ENCODE measurements around the gene SOWAHC.

SOWAHC gene

DNA sequence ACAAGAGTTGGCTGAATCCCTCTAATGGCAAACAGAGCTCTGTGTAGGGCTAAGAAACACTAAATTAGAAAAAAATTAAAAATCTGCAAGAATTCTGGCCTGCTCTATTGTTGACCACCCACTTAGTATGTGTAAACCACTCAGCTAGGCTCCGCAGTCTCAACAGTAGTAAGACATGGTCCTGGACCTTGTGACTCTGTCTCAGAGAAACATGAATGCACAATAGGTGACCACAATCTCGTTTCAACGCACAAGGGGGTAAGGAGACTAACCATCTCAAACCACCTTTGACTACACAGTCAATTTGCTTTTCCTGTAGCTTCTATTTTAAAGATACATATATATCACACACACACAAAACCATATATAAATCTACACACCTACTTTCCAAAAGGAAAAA is 16.9 kb upstream of the SOWAHC start:
- H3K27ac ChIP-seq (ENCODE audit: low read depth in 2 of 2, low read length in 2 of 2): no peak overlapping the region
- H3K27me3 ChIP-seq (ENCODE audit: control insufficient read depth in 2 of 2, insufficient read depth in 2 of 2, low read length in 2 of 2): no peaks in the 10 kb centered on the region
- no peaks in the 10 kb centered on the region for H3K4me1 ChIP-seq (ENCODE audit: control insufficient read depth in 2 of 2, insufficient read depth in 2 of 2, low read length in 2 of 2)
- no peak overlapping the region for H3K4me3 ChIP-seq (ENCODE audit: low read length in 2 of 2)
- no peak overlapping the region for H3K9ac ChIP-seq (ENCODE audit: low read depth in 1 of 2, low read length in 2 of 2)
- H3K36me3 ChIP-seq (ENCODE audit: control insufficient read depth in 2 of 2, insufficient read depth in 2 of 2, low read length in 2 of 2): no peaks in the 10 kb centered on the region
- H3K9me3 ChIP-seq (ENCODE audit: control insufficient read depth in 2 of 2, low read length in 2 of 2): no peaks in the 10 kb centered on the region

GRCh38 chr2:109601783-109602182 is 12.4 kb upstream of the SOWAHC start:
- Histone ChIP-seq H3K9ac (ENCODE audit: low read depth in 1 of 2, low read length in 2 of 2) (no peak overlapping the region), H3K4me3 (ENCODE audit: low read length in 2 of 2) (no peak overlapping the region), H3K27ac (ENCODE audit: low read depth in 2 of 2, low read length in 2 of 2) (no peak overlapping the region), H3K4me1 (ENCODE audit: control insufficient read depth in 2 of 2, insufficient read depth in 2 of 2, low read length in 2 of 2) (no peaks in the 10 kb centered on the region), H3K9me3 (ENCODE audit: control insufficient read depth in 2 of 2, low read length in 2 of 2) (no peaks in the 10 kb centered on the region), H3K27me3 (ENCODE audit: control insufficient read depth in 2 of 2, insufficient read depth in 2 of 2, low read length in 2 of 2) (no peaks in the 10 kb centered on the region), H3K36me3 (ENCODE audit: control insufficient read depth in 2 of 2, insufficient read depth in 2 of 2, low read length in 2 of 2) (no peaks in the 10 kb centered on the region)

DNA sequence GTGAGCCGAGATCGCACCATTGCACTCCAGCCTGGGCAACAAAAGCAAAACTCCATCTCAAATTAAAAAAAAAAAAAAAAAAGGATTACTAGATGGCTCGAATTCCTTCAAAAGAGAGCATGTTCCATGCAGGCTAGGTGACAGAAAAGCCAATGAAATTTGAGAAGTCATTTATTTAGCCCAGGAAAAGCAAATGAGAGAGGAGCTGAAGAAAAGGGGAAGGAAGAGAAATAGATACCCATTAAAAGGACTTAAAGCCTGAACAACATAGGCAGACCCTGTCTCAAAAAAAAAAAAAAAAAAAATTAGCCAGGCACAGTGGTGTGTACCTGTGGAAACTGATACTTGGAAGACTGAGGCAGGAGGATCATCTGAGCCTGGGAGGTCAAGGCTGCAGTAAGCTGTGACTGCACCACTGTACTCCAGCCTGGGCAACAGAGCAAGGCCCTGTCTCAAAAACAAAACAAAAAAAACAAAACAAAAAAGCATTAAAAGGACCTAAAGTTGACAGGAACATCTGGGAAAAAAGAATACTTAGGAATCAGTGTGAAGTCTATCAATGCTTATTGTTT is 11.5 kb upstream of the SOWAHC start:
- Histone ChIP-seq H3K27ac (ENCODE audit: low read depth in 2 of 2, low read length in 2 of 2) (no peak overlapping the region), H3K9ac (ENCODE audit: low read depth in 1 of 2, low read length in 2 of 2) (no peak overlapping the region), H3K4me3 (ENCODE audit: low read length in 2 of 2) (no peak overlapping the region), H3K4me1 (ENCODE audit: control insufficient read depth in 2 of 2, insufficient read depth in 2 of 2, low read length in 2 of 2) (no peaks in the 10 kb centered on the region), H3K36me3 (ENCODE audit: control insufficient read depth in 2 of 2, insufficient read depth in 2 of 2, low read length in 2 of 2) (no peaks in the 10 kb centered on the region), H3K27me3 (ENCODE audit: control insufficient read depth in 2 of 2, insufficient read depth in 2 of 2, low read length in 2 of 2) (no peaks in the 10 kb centered on the region), H3K9me3 (ENCODE audit: control insufficient read depth in 2 of 2, low read length in 2 of 2) (no peaks in the 10 kb centered on the region)

DNA sequence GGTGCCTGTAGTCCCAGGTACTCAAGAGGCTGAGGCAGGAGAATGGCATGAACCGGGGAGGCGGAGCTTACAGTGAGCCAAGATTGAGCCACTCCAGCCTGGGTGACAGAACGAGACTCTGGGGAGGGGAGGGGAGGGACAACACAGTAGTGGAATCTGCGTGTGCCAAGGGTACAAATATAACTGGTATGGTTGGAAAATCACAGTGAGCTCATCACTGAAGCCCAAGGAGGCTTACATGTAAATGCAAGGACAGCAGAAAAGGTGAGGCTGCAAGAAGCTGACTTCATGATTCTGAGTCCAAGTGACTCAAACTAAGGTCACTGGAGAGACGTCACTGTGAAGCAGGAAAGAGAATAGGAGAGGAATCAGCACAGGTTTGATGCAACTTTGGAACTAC is 9.6 kb upstream of the SOWAHC start:
- Histone ChIP-seq H3K36me3 (ENCODE audit: control insufficient read depth in 2 of 2, insufficient read depth in 2 of 2, low read length in 2 of 2) (no peaks in the 10 kb centered on the region), H3K27me3 (ENCODE audit: control insufficient read depth in 2 of 2, insufficient read depth in 2 of 2, low read length in 2 of 2) (no peaks in the 10 kb centered on the region), H3K4me1 (ENCODE audit: control insufficient read depth in 2 of 2, insufficient read depth in 2 of 2, low read length in 2 of 2) (no peaks in the 10 kb centered on the region), H3K9ac (ENCODE audit: low read depth in 1 of 2, low read length in 2 of 2) (no peak overlapping the region), H3K27ac (ENCODE audit: low read depth in 2 of 2, low read length in 2 of 2) (no peak overlapping the region), H3K4me3 (ENCODE audit: low read length in 2 of 2) (no peak overlapping the region), H3K9me3 (ENCODE audit: control insufficient read depth in 2 of 2, low read length in 2 of 2) (no peaks in the 10 kb centered on the region)

- Histone ChIP-seq H3K27ac (ENCODE audit: low read depth in 2 of 2, low read length in 2 of 2) (no peak overlapping the region), H3K9me3 (ENCODE audit: control insufficient read depth in 2 of 2, low read length in 2 of 2) (no peaks in the 10 kb centered on the region), H3K27me3 (ENCODE audit: control insufficient read depth in 2 of 2, insufficient read depth in 2 of 2, low read length in 2 of 2) (no peaks in the 10 kb centered on the region), H3K36me3 (ENCODE audit: control insufficient read depth in 2 of 2, insufficient read depth in 2 of 2, low read length in 2 of 2) (no peaks in the 10 kb centered on the region), H3K9ac (ENCODE audit: low read depth in 1 of 2, low read length in 2 of 2) (no peak overlapping the region), H3K4me1 (ENCODE audit: control insufficient read depth in 2 of 2, insufficient read depth in 2 of 2, low read length in 2 of 2) (peaks cover 4 to 7% of the 10 kb centered on the region in 2 donors), H3K4me3 (ENCODE audit: low read length in 2 of 2) (no peak overlapping the region)
Observed at GRCh38 chr2:109607766-109608165, 6.4 kb upstream of the SOWAHC start.

- peaks cover 4 to 7% of the 10 kb centered on the region in 2 donors for H3K4me1 ChIP-seq (ENCODE audit: control insufficient read depth in 2 of 2, insufficient read depth in 2 of 2, low read length in 2 of 2)
- H3K4me3 ChIP-seq (ENCODE audit: low read length in 2 of 2): no peak overlapping the region
- no peak overlapping the region for H3K27ac ChIP-seq (ENCODE audit: low read depth in 2 of 2, low read length in 2 of 2)
Observed at GRCh38 chr2:109609352-109610024, 4.7 kb upstream of the SOWAHC start.

DNA sequence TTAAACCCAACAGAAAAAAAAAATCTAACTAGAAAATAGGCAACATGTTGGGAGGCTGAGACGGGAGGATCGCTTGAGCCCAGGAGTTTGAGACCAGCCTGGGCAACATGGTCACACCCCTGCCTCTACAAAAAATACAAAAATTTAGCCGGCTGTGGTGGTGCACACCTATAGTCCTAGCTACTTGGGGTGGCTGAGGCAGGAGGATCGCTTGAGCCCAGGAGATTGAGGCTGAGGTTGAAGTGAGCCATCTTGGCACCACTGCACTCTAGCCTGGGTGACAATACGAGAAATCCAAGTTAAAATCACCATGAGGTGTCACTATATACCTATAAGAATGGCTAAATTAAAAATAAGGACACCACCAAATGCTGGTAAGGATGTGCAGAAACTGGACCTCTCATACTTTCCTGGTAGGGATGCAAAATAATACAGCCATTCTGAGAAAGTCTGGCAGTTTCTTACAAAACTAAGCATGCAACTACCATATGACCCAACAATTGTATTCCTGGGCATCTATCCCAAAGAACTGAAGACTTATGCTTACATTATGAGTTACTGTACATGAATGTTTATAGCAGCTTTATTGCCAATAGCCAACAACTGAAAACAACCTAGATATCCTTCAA is 2.6 kb upstream of the SOWAHC start:
- H3K9me3 ChIP-seq (ENCODE audit: control insufficient read depth in 2 of 2, low read length in 2 of 2): no peaks in the 10 kb centered on the region
- H3K9ac ChIP-seq (ENCODE audit: low read depth in 1 of 2, low read length in 2 of 2): no peak overlapping the region
- H3K4me3 ChIP-seq (ENCODE audit: low read length in 2 of 2): no peak overlapping the region
- no peak overlapping the region for H3K27ac ChIP-seq (ENCODE audit: low read depth in 2 of 2, low read length in 2 of 2)
- peaks cover 5 to 19% of the 10 kb centered on the region in 2 donors for H3K4me1 ChIP-seq (ENCODE audit: control insufficient read depth in 2 of 2, insufficient read depth in 2 of 2, low read length in 2 of 2)
- no peaks in the 10 kb centered on the region for H3K27me3 ChIP-seq (ENCODE audit: control insufficient read depth in 2 of 2, insufficient read depth in 2 of 2, low read length in 2 of 2)
- no peaks in the 10 kb centered on the region for H3K36me3 ChIP-seq (ENCODE audit: control insufficient read depth in 2 of 2, insufficient read depth in 2 of 2, low read length in 2 of 2)

More at GRCh38 chr2:109609352-109610024, 4.7 kb upstream of the SOWAHC start:
- Histone ChIP-seq H3K27me3 (ENCODE audit: control insufficient read depth in 2 of 2, insufficient read depth in 2 of 2, low read length in 2 of 2) (no peaks in the 10 kb centered on the region), H3K36me3 (ENCODE audit: control insufficient read depth in 2 of 2, insufficient read depth in 2 of 2, low read length in 2 of 2) (no peaks in the 10 kb centered on the region), H3K9ac (ENCODE audit: low read depth in 1 of 2, low read length in 2 of 2) (no peak overlapping the region), H3K9me3 (ENCODE audit: control insufficient read depth in 2 of 2, low read length in 2 of 2) (no peaks in the 10 kb centered on the region)

GRCh38 chr2:109613081-109613921 is 863 bp upstream of the SOWAHC start:
- Histone ChIP-seq H3K9me3 (ENCODE audit: control insufficient read depth in 2 of 2, low read length in 2 of 2) (no peaks in the 10 kb centered on the region), H3K27ac (ENCODE audit: low read depth in 2 of 2, low read length in 2 of 2) (peak overlapping the region; percentile 91 to 95), H3K36me3 (ENCODE audit: control insufficient read depth in 2 of 2, insufficient read depth in 2 of 2, low read length in 2 of 2) (no peaks in the 10 kb centered on the region), H3K4me3 (ENCODE audit: low read length in 2 of 2) (peak overlapping the region; percentile 75 to 89), H3K9ac (ENCODE audit: low read depth in 1 of 2, low read length in 2 of 2) (peak overlapping the region; percentile 88 to 94), H3K27me3 (ENCODE audit: control insufficient read depth in 2 of 2, insufficient read depth in 2 of 2, low read length in 2 of 2) (no peaks in the 10 kb centered on the region), H3K4me1 (ENCODE audit: control insufficient read depth in 2 of 2, insufficient read depth in 2 of 2, low read length in 2 of 2) (peaks cover 8 to 19% of the 10 kb centered on the region in 2 donors)

DNA sequence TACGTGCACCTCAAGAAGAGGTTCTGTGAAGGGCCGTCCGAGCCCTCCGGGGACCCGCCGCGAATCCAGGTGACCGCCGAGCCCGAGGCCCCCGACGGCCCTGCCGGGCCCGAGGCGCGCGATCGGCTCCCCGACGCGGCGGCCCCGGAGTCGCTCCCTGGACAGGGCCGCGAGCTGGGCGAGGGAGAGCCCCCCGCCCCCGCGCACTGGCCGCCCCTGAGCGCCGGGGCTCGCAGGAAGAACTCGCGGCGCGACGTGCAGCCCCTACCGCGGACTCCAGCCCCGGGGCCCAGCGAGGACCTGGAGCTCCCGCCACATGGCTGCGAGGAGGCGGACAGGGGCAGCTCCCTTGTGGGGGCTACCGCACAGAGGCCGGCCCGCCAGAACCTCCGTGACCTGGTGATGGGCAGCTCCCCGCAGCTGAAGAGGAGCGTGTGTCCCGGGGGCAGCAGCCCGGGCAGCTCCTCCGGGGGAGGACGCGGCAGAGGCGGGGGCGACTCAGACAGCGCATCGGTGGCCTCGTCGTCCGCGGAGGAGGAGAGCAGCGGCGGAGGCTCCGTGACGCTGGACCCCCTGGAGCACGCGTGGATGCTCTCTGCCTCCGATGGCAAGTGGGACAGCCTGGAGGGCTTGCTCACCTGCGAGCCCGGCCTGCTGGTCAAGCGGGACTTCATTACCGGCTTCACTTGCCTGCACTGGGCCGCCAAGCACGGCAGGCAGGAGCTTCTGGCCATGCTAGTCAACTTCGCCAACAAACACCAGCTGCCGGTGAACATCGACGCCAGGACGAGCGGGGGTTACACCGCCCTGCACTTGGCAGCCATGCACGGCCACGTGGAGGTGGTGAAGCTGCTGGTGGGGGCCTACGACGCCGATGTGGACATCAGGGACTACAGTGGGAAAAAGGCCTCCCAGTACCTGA is 812 bp downstream of the SOWAHC start:
- Histone ChIP-seq H3K9ac (ENCODE audit: low read depth in 1 of 2, low read length in 2 of 2) (peak overlapping the region; percentile 68 to 94), H3K27ac (ENCODE audit: low read depth in 2 of 2, low read length in 2 of 2) (peak overlapping the region; percentile 91 to 95), H3K4me1 (ENCODE audit: control insufficient read depth in 2 of 2, insufficient read depth in 2 of 2, low read length in 2 of 2) (peaks cover 8 to 21% of the 10 kb centered on the region in 2 donors), H3K9me3 (ENCODE audit: control insufficient read depth in 2 of 2, low read length in 2 of 2) (no peaks in the 10 kb centered on the region), H3K27me3 (ENCODE audit: control insufficient read depth in 2 of 2, insufficient read depth in 2 of 2, low read length in 2 of 2) (no peaks in the 10 kb centered on the region), H3K4me3 (ENCODE audit: low read length in 2 of 2) (peak overlapping the region; percentile 70 to 91), H3K36me3 (ENCODE audit: control insufficient read depth in 2 of 2, insufficient read depth in 2 of 2, low read length in 2 of 2) (no peaks in the 10 kb centered on the region)

Measured in mucosa of rectum (tissue), 2 donors.